Natural killer cell (primary cell): ENCODE results near the gene ZNF576. TPM values are rescaled to one million over a fixed set of nuclear protein-coding genes. Genes with fewer than 3 reads are reported as not detected.
A peak's percentile ranks its signal among the peaks of the same experiment; 100 is the strongest.

Experiments
- ATAC-seq, 3 donors: fragments of 150-1000 bp in 2 of 3; fragments of 200-7000 bp in 1 of 3; cut with Tn5 transposase; 1 replicate in 1 of 3; 2 replicates in 2 of 3; pipeline ENCODE4 v1.10.0; 2021; ENCODE audit warnings: mild to moderate bottlenecking in 2 of 3, moderate library complexity in 2 of 3
- DNase-seq, 2 donors: peaks; one replicate each; pipeline versions ENCODE4 v3.0.0 to v3.0.0-alpha.2; 2013 to 2021; ENCODE audit warnings: mixed read lengths in 1 of 2
- H3K27ac ChIP-seq: one replicate; pipeline ENCODE4 v1.5.1; 2013; ENCODE audit warnings: mild to moderate bottlenecking, low read length
- H3K27me3 ChIP-seq: one replicate; pipeline ENCODE4 v1.6.1; 2013; ENCODE audit warnings: low read length; ENCODE audit not compliant: control insufficient read depth, insufficient read depth
- H3K36me3 ChIP-seq: one replicate; pipeline ENCODE4 v1.6.1; 2013; ENCODE audit warnings: low read length; ENCODE audit not compliant: control insufficient read depth, insufficient read depth
- H3K4me1 ChIP-seq: one replicate; pipeline ENCODE4 v1.6.1; 2013; ENCODE audit warnings: low read length; ENCODE audit not compliant: control insufficient read depth, insufficient read depth
- H3K4me3 ChIP-seq: one replicate; pipeline ENCODE4 v1.5.1; 2013; ENCODE audit warnings: low read length
- H3K9me3 ChIP-seq: one replicate; pipeline ENCODE4 v1.6.1; 2013; ENCODE audit warnings: low read length; ENCODE audit not compliant: control insufficient read depth, insufficient read depth
- H3K27ac Mint-ChIP-seq, 2 donors: one replicate each; pipeline ENCODE4 v1.8.0; 2022; ENCODE audit warnings: mild to moderate bottlenecking in 2 of 2, mixed read lengths in 2 of 2, moderate library complexity in 1 of 2
- H3K27me3 Mint-ChIP-seq, 2 donors: one replicate each; pipeline ENCODE4 v1.8.0; 2022; ENCODE audit warnings: low read depth in 2 of 2, mixed read lengths in 2 of 2
- H3K36me3 Mint-ChIP-seq: one replicate; pipeline ENCODE4 v1.8.0; 2022; ENCODE audit warnings: mixed read lengths
- H3K4me1 Mint-ChIP-seq, 2 donors: one replicate each; pipeline ENCODE4 v1.8.0; 2022; ENCODE audit warnings: mixed read lengths in 2 of 2
- H3K4me3 Mint-ChIP-seq: one replicate; pipeline ENCODE4 v1.8.0; 2022; ENCODE audit warnings: mild to moderate bottlenecking, moderate library complexity, mixed read lengths
- H3K9me3 Mint-ChIP-seq, 2 donors: one replicate each; pipeline ENCODE4 v1.8.0; 2022; ENCODE audit warnings: mixed read lengths in 2 of 2
- CTCF ChIP-seq: fragments of 200-600 bp; IDR thresholded peaks from one replicate; pipeline ENCODE4 v1.8.0; 2022; ENCODE audit warnings: antibody characterized with exemption
- WGBS: methylation state at CpG from one replicate; pipeline ENCODE4 v1.1.7; 2013; ENCODE audit warnings: missing lambda C conversion rate; ENCODE audit not compliant: insufficient coverage; 5-methylcytosine and 5-hydroxymethylcytosine counted together
- intact Hi-C: fragments of 100-400 bp; cut with micrococcal nuclease; formaldehyde crosslinking; loops from one replicate; pipeline ENCODE4 v1.14.2; 2022
- total RNA-seq, 4 donors: library from RNA; stranded (reverse); fragments of 120-200 nt in 1 of 4; gene quantifications; one replicate each; pipeline versions ENCODE4 v1.2.3 to v1.2.4, GENCODE V29; 2013 to 2022

The ZNF576 gene
- total RNA-seq, 3 donors from 2014 or later (not counting 1 experiment from before 2014, with no cell fraction given): 4.0 to 10.4 (median 5.8) TPM

GRCh38 chr19:43555185-43555770 lies 41.1 kb upstream of the ZNF576 start:
- ATAC-seq (peak; percentile 95 to 100 (median 100)), DNase-seq (peak; percentile 75 to 92)
- no peak overlapping the region for H3K4me3 ChIP-seq
- H3K36me3 ChIP-seq: peaks cover 40% of the 10 kb centered on the region
- Mint-ChIP-seq H3K36me3 (no peaks in the 10 kb centered on the region), H3K9me3 (no peaks in the 10 kb centered on the region), H3K4me1 (peaks cover 9 to 11% of the 10 kb centered on the region in 2 donors), H3K4me3 (no peak overlapping the region), H3K27ac (peak overlapping the region; percentile 41 to 63), H3K27me3 (no peaks in the 10 kb centered on the region)
- H3K9me3 ChIP-seq: no peaks in the 10 kb centered on the region
- H3K4me1 ChIP-seq: peaks cover 7% of the 10 kb centered on the region
- WGBS: 38% methylated on average over 7 of the region's 8 CpGs
- H3K27me3 ChIP-seq: no peaks in the 10 kb centered on the region
- H3K27ac ChIP-seq: no peak overlapping the region
- intact Hi-C loops: loop anchor here (1.0 kb wide), 1 partner anchor 39 kb away; no protein-coding TSS in a partner anchor
- peak; percentile 74 for TF ChIP-seq CTCF

- H3K27me3 ChIP-seq: no peaks in the 10 kb centered on the region
- Mint-ChIP-seq H3K4me1 (peaks cover 50% of the 10 kb centered on the region in 2 donors), H3K27me3 (no peaks in the 10 kb centered on the region), H3K4me3 (no peak overlapping the region), H3K27ac (peak overlapping the region; percentile 89 to 96), H3K36me3 (no peaks in the 10 kb centered on the region), H3K9me3 (no peaks in the 10 kb centered on the region)
- no peak for TF ChIP-seq CTCF
- peaks cover 10% of the 10 kb centered on the region for H3K36me3 ChIP-seq
- H3K4me1 ChIP-seq: peaks cover 44% of the 10 kb centered on the region
- ATAC-seq (no peak), DNase-seq (peak in 1 of 2 donors; percentile 30)
- intact Hi-C loops: no loop called here
- WGBS: 91% methylated on average over 6 of the region's 6 CpGs
- H3K4me3 ChIP-seq: no peak overlapping the region
- H3K9me3 ChIP-seq: no peaks in the 10 kb centered on the region
- H3K27ac ChIP-seq: no peak overlapping the region
These were observed 35.7 kb upstream of the ZNF576 start for GRCh38 chr19:43560687-43561086.

GRCh38 chr19:43561139-43561970 lies 35.0 kb upstream of the ZNF576 start:
- Histone ChIP-seq H3K9me3 (no peaks in the 10 kb centered on the region), H3K4me1 (peaks cover 44% of the 10 kb centered on the region), H3K4me3 (no peak overlapping the region), H3K36me3 (peaks cover 6% of the 10 kb centered on the region), H3K27me3 (no peaks in the 10 kb centered on the region), H3K27ac (peak overlapping the region; percentile 96)
- no peak for DNase-seq
- Mint-ChIP-seq H3K27me3 (no peaks in the 10 kb centered on the region), H3K27ac (peak overlapping the region; percentile 89 to 96), H3K4me1 (peaks cover 49 to 50% of the 10 kb centered on the region in 2 donors), H3K36me3 (no peaks in the 10 kb centered on the region), H3K4me3 (no peak overlapping the region), H3K9me3 (no peaks in the 10 kb centered on the region)
- no peak for TF ChIP-seq CTCF
- 97% methylated on average over 12 of the region's 12 CpGs for WGBS
- no peak for ATAC-seq
- intact Hi-C loops: no loop called here
